B cell (primary cell): ENCODE data around the gene CLCF1. TPM values are rescaled to one million over a fixed set of nuclear protein-coding genes. Genes with fewer than 3 reads are reported as not detected.
A peak's percentile ranks its signal among the peaks of the same experiment; 100 is the strongest.

Source experiments
- ATAC-seq: fragments of 200-7000 bp; cut with Tn5 transposase; one replicate; pipeline ENCODE4 v1.10.0; 2021; ENCODE audit warnings: low read depth, mild to moderate bottlenecking, moderate number of reproducible peaks, moderate library complexity
- CTCF ChIA-PET: fragments of 350-600 bp; sonication (Branson Sonifier 250); formaldehyde crosslinking; loops from one replicate; lab custom pipeline; 2021; ENCODE audit warnings: antibody characterized with exemption, inconsistent platforms; lab: Charles Lee
- POLR2A ChIA-PET: fragments of 350-600 bp; sonication (Branson Sonifier 250); formaldehyde crosslinking; loops from one replicate; lab custom pipeline; 2021; ENCODE audit warnings: antibody characterized with exemption; lab: Charles Lee
- DNase-seq: peaks from one replicate; pipeline ENCODE4 v3.0.0; 2013
- H2AFZ ChIP-seq: 2 replicates; pipeline ENCODE4 v1.6.1; 2012; ENCODE audit warnings: mild to moderate bottlenecking, low read depth, low read length; ENCODE audit not compliant: insufficient read depth, poor library complexity, severe bottlenecking
- H3K27ac ChIP-seq, 2 donors: 1 replicate in 1 of 2; 2 replicates in 1 of 2; pipeline ENCODE4 v1.5.1; 2012 to 2013; ENCODE audit warnings: low read length in 2 of 2, mild to moderate bottlenecking in 2 of 2, moderate library complexity in 1 of 2
- H3K27me3 ChIP-seq, 4 experiments: fragments of 200-600 bp in 1 of 4; sonication (generic) in 1 of 4; replicated peaks in 1 of 4; 1 replicate in 2 of 4; 2 replicates in 2 of 4; pipeline versions ENCODE4 v1.6.1 to v1.7.0; 2013 to 2016; ENCODE audit warnings: low read length in 3 of 4, mild to moderate bottlenecking in 2 of 4, mixed read lengths in 1 of 4, moderate library complexity in 1 of 4; ENCODE audit not compliant: insufficient read depth in 4 of 4, control insufficient read depth in 3 of 4; ENCODE audit errors: control extremely low read depth in 1 of 4
- H3K36me3 ChIP-seq, 2 experiments: replicated peaks in 1 of 2; 1 replicate in 1 of 2; 2 replicates in 1 of 2; pipeline versions ENCODE4 v1.6.1 to v1.7.1; 2013; ENCODE audit warnings: low read length in 1 of 2; ENCODE audit not compliant: insufficient read depth in 2 of 2, control insufficient read depth in 1 of 2; ENCODE audit errors: control extremely low read depth in 1 of 2, extremely low read depth in 1 of 2
- H3K4me1 ChIP-seq, 2 donors: fragments of 200-600 bp in 1 of 2; sonication (generic) in 1 of 2; 1 replicate in 1 of 2; 2 replicates in 1 of 2; pipeline versions ENCODE4 v1.5.1 to v1.6.1; 2013 to 2017; ENCODE audit warnings: low read length in 2 of 2; ENCODE audit not compliant: control insufficient read depth in 2 of 2, insufficient read depth in 2 of 2
- H3K4me2 ChIP-seq: replicated peaks from 2 replicates; pipeline ENCODE3; 2012; ENCODE audit warnings: mild to moderate bottlenecking, low read depth, low read length; ENCODE audit not compliant: poor library complexity, severe bottlenecking
- H3K4me3 ChIP-seq, 5 experiments: fragments of 200-600 bp in 1 of 5; sonication (generic) in 1 of 5; 1 replicate in 3 of 5; 2 replicates in 2 of 5; pipeline versions ENCODE4 v1.5.1 to v1.7.0; 2011 to 2016; ENCODE audit warnings: low read length in 4 of 5, mild to moderate bottlenecking in 4 of 5, low read depth in 2 of 5, control low read depth in 1 of 5, moderate library complexity in 1 of 5; ENCODE audit not compliant: insufficient read depth in 1 of 5; ENCODE audit errors: control extremely low read depth in 1 of 5, extremely low read depth in 1 of 5
- H3K79me2 ChIP-seq: fragments of 200-600 bp; sonication (generic); one replicate; pipeline ENCODE4 v1.6.0; 2016; ENCODE audit warnings: low read length; ENCODE audit not compliant: control insufficient read depth, insufficient read depth
- H3K9ac ChIP-seq: fragments of 200-600 bp; sonication (generic); 2 replicates; pipeline ENCODE4 v1.6.1; 2017; ENCODE audit warnings: mild to moderate bottlenecking, low read length, moderate library complexity
- H3K9me3 ChIP-seq, 3 donors: one replicate each; pipeline versions ENCODE4 v1.6.1 to v1.7.1; 2013; ENCODE audit warnings: low read length in 2 of 3; ENCODE audit not compliant: control insufficient read depth in 2 of 3, insufficient read depth in 1 of 3; ENCODE audit errors: control extremely low read depth in 1 of 3
- H4K20me1 ChIP-seq: 2 replicates; pipeline ENCODE4 v1.6.0; 2012; ENCODE audit warnings: mild to moderate bottlenecking, low read length; ENCODE audit not compliant: insufficient read depth, control insufficient read depth, poor library complexity, severe bottlenecking
- H3K27ac Mint-ChIP-seq: one replicate; pipeline ENCODE4 v1.8.0; 2021; ENCODE audit warnings: mixed read lengths
- H3K27me3 Mint-ChIP-seq: one replicate; pipeline ENCODE4 v1.8.0; 2021; ENCODE audit warnings: mixed read lengths
- H3K4me1 Mint-ChIP-seq: one replicate; pipeline ENCODE4 v1.8.0; 2021; ENCODE audit warnings: mixed read lengths
- H3K4me3 Mint-ChIP-seq: one replicate; pipeline ENCODE4 v1.8.0; 2021; ENCODE audit warnings: mixed read lengths
- H3K9me3 Mint-ChIP-seq: one replicate; pipeline ENCODE4 v1.8.0; 2022; ENCODE audit warnings: mixed read lengths; ENCODE audit not compliant: insufficient read depth
- CTCF ChIP-seq: fragments of 200-600 bp; IDR thresholded peaks from one replicate; pipeline ENCODE4 v1.8.0; 2022; ENCODE audit warnings: antibody characterized with exemption, mild to moderate bottlenecking
- EZH2 ChIP-seq: IDR thresholded peaks from 2 replicates; pipeline ENCODE4 v1.6.1; 2012; ENCODE audit warnings: borderline replicate concordance, low read depth, mild to moderate bottlenecking, moderate library complexity, low read length; ENCODE audit not compliant: insufficient read depth, poor library complexity, severe bottlenecking
- WGBS: methylation state at CpG from one replicate; pipeline ENCODE4 v1.1.5; 2013; ENCODE audit warnings: missing lambda C conversion rate; ENCODE audit not compliant: insufficient coverage; 5-methylcytosine and 5-hydroxymethylcytosine counted together
- intact Hi-C: fragments of 100-400 bp; cut with micrococcal nuclease; formaldehyde crosslinking; loops from one replicate; pipeline ENCODE4 v1.10.0; 2022
- polyA plus RNA-seq: library from polyadenylated mRNA; depleted of rRNA; stranded (reverse); fragments of >200 nt; gene quantifications from 2 replicates; pipeline ENCODE4 v1.2.3, GENCODE V29; 2012
- total RNA-seq, 2 donors: library from RNA; stranded (reverse); fragments of 120-200 nt in 1 of 2; gene quantifications; 1 replicate in 1 of 2; 2 replicates in 1 of 2; pipeline versions ENCODE4 v1.2.3 to v1.2.4, GENCODE V29; 2013 to 2022

Gene CLCF1
- total and polyA plus RNA-seq, 2 donors (not counting 1 experiment from before 2014, with no cell fraction given), result 29.1 to 44.6 TPM

- intact Hi-C loops, result loop anchor here (10.0 kb wide), 1 partner anchor 450 kb away; no protein-coding TSS in a partner anchor
- Histone ChIP-seq H3K4me2 (peak overlapping the region; percentile 97), H2AFZ (no peak overlapping the region), H3K79me2 (peaks cover 71% of the 10 kb centered on the region), H3K36me3 (peaks cover 0 to 9% of the 10 kb centered on the region in 2 experiments), H3K27ac (peak overlapping the region; percentile 94 to 96), H4K20me1 (peaks cover 20% of the 10 kb centered on the region), H3K9me3 (no peaks in the 10 kb centered on the region), H3K27me3 (no peaks in the 10 kb centered on the region), H3K9ac (no peak overlapping the region), H3K4me3 (no peak overlapping the region), H3K4me1 (peaks cover 63 to 73% of the 10 kb centered on the region in 2 donors)
- Mint-ChIP-seq H3K27ac (peak overlapping the region; percentile 100), H3K4me1 (peaks cover 77% of the 10 kb centered on the region), H3K27me3 (no peaks in the 10 kb centered on the region), H3K4me3 (peak overlapping the region; percentile 96), H3K9me3 (no peaks in the 10 kb centered on the region)
- ATAC-seq, result no peak
- DNase-seq, result no peak
- POLR2A ChIA-PET, result interaction anchor here (0.6 to 9.0 kb wide), 7 partner anchors 10 to 79 kb away, joined by 4 to 323 read pairs (median 7); partner anchors contain the start of genes CLCF1 and RAD9A
- WGBS, result 89% methylated on average over 11 of the region's 11 CpGs
- TF ChIP-seq EZH2, result no peak
- no peak for TF ChIP-seq CTCF
- CTCF ChIA-PET, result interaction anchor here (0.5 to 42.2 kb wide), 8 partner anchors 0 to 274 kb away, joined by 3 to 2379 read pairs (median 10); partner anchors contain the start of genes CLCF1, PITPNM1, POLD4 and PPP1CA
Measured at GRCh38 chr11:67355023-67355793, 18.2 kb downstream of the CLCF1 start.
